Measurements from ENCODE around the gene COL5A2.

- TF ChIP-seq CTCF (IDR thresholded peaks at IDR 0.05; ENCODE audit: borderline replicate concordance, extremely low read depth, low read length, poor library complexity, severe bottlenecking) (no peak), EZH2 (IDR thresholded peaks at IDR 0.05; ENCODE audit: borderline replicate concordance, low read depth, low read length, severe bottlenecking) (no peak)
Observed at GRCh38 chr2:189083106-189083505, 96.5 kb downstream of the COL5A2 start.

Measured in DND-41 (cell line).